Vagina (tissue), 2 donors: Measurements from ENCODE around the gene TPSAB1.
"Not testable (repeated sequence)": the region's sequence is repeated elsewhere in the genome, so short reads cannot be mapped to it uniquely, and the experiment has no call there.

Experiments used
- CTCF ChIP-seq, 3 experiments: fragments of 450-650 bp in 2 of 3; fragments of 200-600 bp in 1 of 3; sonication (generic) in 1 of 3; IDR thresholded peaks; one replicate each; pipeline ENCODE4 v1.5.1; 2017 to 2019; ENCODE audit warnings: antibody characterized with exemption in 3 of 3, mild to moderate bottlenecking in 2 of 3, moderate library complexity in 2 of 3
- POLR2A ChIP-seq, 2 donors: fragments of 450-650 bp; IDR thresholded peaks; one replicate each; pipeline ENCODE4 v1.6.1; 2017; ENCODE audit warnings: antibody characterized with exemption in 2 of 2, mild to moderate bottlenecking in 2 of 2, moderate library complexity in 2 of 2

DNA sequence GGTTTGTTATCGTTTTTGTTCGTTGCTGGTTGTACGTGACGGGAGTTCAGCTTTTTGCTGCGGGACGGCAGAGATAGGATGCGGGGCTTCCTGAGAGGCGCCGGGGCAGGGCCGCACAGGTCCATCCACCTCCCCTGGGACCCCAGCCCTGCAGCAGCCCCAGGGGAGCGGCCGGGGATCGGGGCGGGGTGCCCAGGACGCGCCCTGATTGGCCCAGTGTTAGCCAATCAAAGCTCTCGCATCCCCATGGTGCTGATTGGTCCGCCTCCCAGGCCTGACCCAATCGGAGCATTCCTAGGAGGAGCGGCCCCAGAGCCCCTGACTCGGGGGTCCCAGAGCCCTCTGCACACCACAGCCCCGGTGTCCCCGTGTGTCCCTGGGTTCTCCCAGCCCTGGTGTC lies 1.6 kb upstream of the TPSAB1 start:
- TF ChIP-seq CTCF, POLR2A (IDR thresholded peaks at IDR 0.05): not testable (repeated sequence)
